HG03159 (cell line): ENCODE measurements around the gene NRCAM.

Experiments used
- ATAC-seq: cut with Tn5 transposase; IDR thresholded peaks from one replicate; pipeline ENCODE4 v1.9.1; 2021; ENCODE audit warnings: mild to moderate bottlenecking, moderate library complexity; ENCODE audit not compliant: unreplicated experiment

NRCAM gene

GRCh38 chr7:108313086-108313485, 143.2 kb downstream of the NRCAM start:
- no peak for ATAC-seq

GRCh38 chr7:108311446-108312168, 144.6 kb downstream of the NRCAM start:
- ATAC-seq, result no peak

- no peak for ATAC-seq
These were observed 145.9 kb downstream of the NRCAM start for GRCh38 chr7:108310351-108310750.

- ATAC-seq, result peak; percentile 46
These were observed 147.3 kb downstream of the NRCAM start for GRCh38 chr7:108308903-108309302.

- ATAC-seq, result no peak
These were observed 148.0 kb downstream of the NRCAM start for GRCh38 chr7:108308276-108308675.

- no peak for ATAC-seq
These were observed 148.6 kb downstream of the NRCAM start for GRCh38 chr7:108307595-108307994.

- no peak for ATAC-seq
These were observed 149.0 kb downstream of the NRCAM start for GRCh38 chr7:108307194-108307593.

- no peak for ATAC-seq
These were observed 152.9 kb downstream of the NRCAM start for GRCh38 chr7:108303332-108303731.

GRCh38 chr7:108301387-108301786, 154.8 kb downstream of the NRCAM start:
- ATAC-seq, result no peak

- ATAC-seq, result no peak
These were observed 156.8 kb downstream of the NRCAM start for GRCh38 chr7:108299251-108299973.

GRCh38 chr7:108296911-108297310, 159.3 kb downstream of the NRCAM start:
- ATAC-seq, result no peak

- peak; percentile 100 for ATAC-seq
These were observed 161.6 kb downstream of the NRCAM start for GRCh38 chr7:108294595-108294994.

GRCh38 chr7:108293149-108293612, 163.1 kb downstream of the NRCAM start:
- no peak for ATAC-seq

- no peak for ATAC-seq
These were observed 163.7 kb downstream of the NRCAM start for GRCh38 chr7:108292541-108292940.

GRCh38 chr7:108291791-108292440, 164.3 kb downstream of the NRCAM start:
- no peak for ATAC-seq

- ATAC-seq, result no peak
These were observed 165.1 kb downstream of the NRCAM start for GRCh38 chr7:108291152-108291508.

- no peak for ATAC-seq
These were observed 165.6 kb downstream of the NRCAM start for GRCh38 chr7:108290459-108291151.

- no peak for ATAC-seq
These were observed 166.4 kb downstream of the NRCAM start for GRCh38 chr7:108289852-108290251.

- no peak for ATAC-seq
These were observed 168.4 kb downstream of the NRCAM start for GRCh38 chr7:108287857-108288256.

- ATAC-seq, result no peak
These were observed 169.8 kb downstream of the NRCAM start for GRCh38 chr7:108286290-108286904.

GRCh38 chr7:108285778-108286177, 170.5 kb downstream of the NRCAM start:
- no peak for ATAC-seq
